Measurements from ENCODE around the gene NXPH2. TPM values are rescaled to one million over a fixed set of nuclear protein-coding genes. Genes with fewer than 3 reads are reported as not detected.

NXPH2 gene
- total RNA-seq, 1 donor from 2014 or later, result not detected

- Histone ChIP-seq H3K36me3 (no peaks in the 10 kb centered on the region), H3K9me3 (no peaks in the 10 kb centered on the region), H3K27me3 (no peaks in the 10 kb centered on the region), H3K27ac (no peak overlapping the region), H3K4me1 (no peaks in the 10 kb centered on the region), H3K4me3 (no peak overlapping the region)
- no peak for ATAC-seq
- DNase-seq, result no peak
- no peak for TF ChIP-seq CTCF (IDR thresholded peaks at IDR 0.05)
- intact Hi-C loops (cut with DNase I), result no loop called here
These were observed 143.1 kb downstream of the NXPH2 start for GRCh38 chr2:138637061-138637460.

GRCh38 chr2:138633049-138633448 is 147.1 kb downstream of the NXPH2 start:
- no peaks in the 10 kb centered on the region for H3K4me1 ChIP-seq
- DNase-seq (no peak), ATAC-seq (no peak)
- no peak overlapping the region for H3K27ac ChIP-seq
- no peak overlapping the region for H3K4me3 ChIP-seq
- H3K27me3 ChIP-seq, result no peaks in the 10 kb centered on the region
- H3K36me3 ChIP-seq, result no peaks in the 10 kb centered on the region
- intact Hi-C loops (cut with DNase I), result no loop called here
- H3K9me3 ChIP-seq, result no peaks in the 10 kb centered on the region
- TF ChIP-seq CTCF (IDR thresholded peaks at IDR 0.05), result no peak

- DNase-seq, result no peak
- H3K27ac ChIP-seq, result no peak overlapping the region
- intact Hi-C loops (cut with DNase I), result no loop called here
- no peaks in the 10 kb centered on the region for H3K27me3 ChIP-seq
- no peaks in the 10 kb centered on the region for H3K36me3 ChIP-seq
- no peaks in the 10 kb centered on the region for H3K9me3 ChIP-seq
- no peak for TF ChIP-seq CTCF (IDR thresholded peaks at IDR 0.05)
- H3K4me1 ChIP-seq, result no peaks in the 10 kb centered on the region
- H3K4me3 ChIP-seq, result no peak overlapping the region
- ATAC-seq, result no peak
These were observed 148.0 kb downstream of the NXPH2 start for GRCh38 chr2:138632066-138632620.

- Histone ChIP-seq H3K27ac (no peak overlapping the region), H3K27me3 (no peaks in the 10 kb centered on the region), H3K36me3 (no peaks in the 10 kb centered on the region), H3K4me1 (no peaks in the 10 kb centered on the region), H3K4me3 (no peak overlapping the region), H3K9me3 (no peaks in the 10 kb centered on the region)
- intact Hi-C loops (cut with DNase I), result no loop called here
- no peak for ATAC-seq
- no peak for DNase-seq
- TF ChIP-seq CTCF (IDR thresholded peaks at IDR 0.05), result no peak
These were observed 150.0 kb downstream of the NXPH2 start for GRCh38 chr2:138630164-138630563.

GRCh38 chr2:138626148-138626547 is 154.0 kb downstream of the NXPH2 start:
- H3K27me3 ChIP-seq, result no peaks in the 10 kb centered on the region
- no peak overlapping the region for H3K27ac ChIP-seq
- intact Hi-C loops (cut with DNase I), result no loop called here
- TF ChIP-seq CTCF (IDR thresholded peaks at IDR 0.05), result no peak
- ATAC-seq (no peak), DNase-seq (no peak)
- no peaks in the 10 kb centered on the region for H3K36me3 ChIP-seq
- no peaks in the 10 kb centered on the region for H3K4me1 ChIP-seq
- no peaks in the 10 kb centered on the region for H3K9me3 ChIP-seq
- no peak overlapping the region for H3K4me3 ChIP-seq

GRCh38 chr2:138622613-138623012 is 157.6 kb downstream of the NXPH2 start:
- Histone ChIP-seq H3K4me3 (no peak overlapping the region), H3K27me3 (no peaks in the 10 kb centered on the region), H3K36me3 (no peaks in the 10 kb centered on the region), H3K9me3 (no peaks in the 10 kb centered on the region), H3K27ac (no peak overlapping the region), H3K4me1 (no peaks in the 10 kb centered on the region)
- no peak for TF ChIP-seq CTCF (IDR thresholded peaks at IDR 0.05)
- no peak for ATAC-seq
- intact Hi-C loops (cut with DNase I), result no loop called here
- DNase-seq, result no peak
